Naive thymus-derived CD8-positive, alpha-beta T cell (primary cell): ENCODE data around the gene ZNF331. TPM values are rescaled to one million over a fixed set of nuclear protein-coding genes. Genes with fewer than 3 reads are reported as not detected.
"Not testable (repeated sequence)": the region's sequence is repeated elsewhere in the genome, so short reads cannot be mapped to it uniquely, and the experiment has no call there.

ENCODE experiments used
- ATAC-seq, 2 donors: fragments of 150-1000 bp; cut with Tn5 transposase in 1 of 2; sonication (Bioruptor Pico), chemical (Tn5 transposase) in 1 of 2; 1 replicate in 1 of 2; 2 replicates in 1 of 2; pipeline ENCODE4 v1.10.0; 2021; ENCODE audit warnings: mild to moderate bottlenecking in 2 of 2, moderate library complexity in 2 of 2
- POLR2A ChIA-PET: fragments of 350-600 bp; sonication (Branson Sonifier 250); formaldehyde crosslinking; loops from one replicate; lab custom pipeline; 2021; ENCODE audit warnings: antibody characterized with exemption; lab: Charles Lee
- DNase-seq, 10 donors: peaks; one replicate each; pipeline versions ENCODE4 v3.0.0 to v3.0.0-alpha.2; 2020 to 2022
- H3K27ac Mint-ChIP-seq, 10 donors: one replicate each; pipeline ENCODE4 v1.8.0; 2020 to 2022; ENCODE audit warnings: mild to moderate bottlenecking in 10 of 10, mixed read lengths in 10 of 10, moderate library complexity in 4 of 10, inconsistent platforms in 1 of 10
- H3K27me3 Mint-ChIP-seq, 5 donors: one replicate each; pipeline ENCODE4 v1.8.0; 2021 to 2022; ENCODE audit warnings: mixed read lengths in 5 of 5
- H3K36me3 Mint-ChIP-seq, 3 donors: one replicate each; pipeline ENCODE4 v1.8.0; 2020 to 2022; ENCODE audit warnings: mixed read lengths in 3 of 3, mild to moderate bottlenecking in 2 of 3, inconsistent platforms in 1 of 3
- H3K4me1 Mint-ChIP-seq, 4 donors: one replicate each; pipeline ENCODE4 v1.8.0; 2021 to 2022; ENCODE audit warnings: mixed read lengths in 4 of 4
- H3K4me3 Mint-ChIP-seq, 10 donors: one replicate each; pipeline ENCODE4 v1.8.0; 2020 to 2022; ENCODE audit warnings: mild to moderate bottlenecking in 10 of 10, mixed read lengths in 10 of 10, moderate library complexity in 6 of 10, inconsistent platforms in 1 of 10
- H3K9me3 Mint-ChIP-seq, 9 donors: one replicate each; pipeline ENCODE4 v1.8.0; 2020 to 2022; ENCODE audit warnings: mixed read lengths in 9 of 9, mild to moderate bottlenecking in 3 of 9, inconsistent platforms in 1 of 9, moderate library complexity in 1 of 9
- polyA plus RNA-seq, 3 donors: library from polyadenylated mRNA; unstranded; fragments of 300-500 nt; fragmentation: Illumina TruSeq; gene quantifications; one replicate each; pipeline ENCODE4 v1.2.3, GENCODE V29; 2021
- total RNA-seq, 8 experiments: library from RNA in 2 of 8; stranded (reverse) in 2 of 8; gene quantifications; one replicate each; pipeline ENCODE4 v1.2.3 and lab custom pipeline; 2021 to 2026

ZNF331 gene
- total and polyA plus RNA-seq, 5 experiments from 2014 or later, result 31.1 to 60.9 (median 35.2) TPM

DNA sequence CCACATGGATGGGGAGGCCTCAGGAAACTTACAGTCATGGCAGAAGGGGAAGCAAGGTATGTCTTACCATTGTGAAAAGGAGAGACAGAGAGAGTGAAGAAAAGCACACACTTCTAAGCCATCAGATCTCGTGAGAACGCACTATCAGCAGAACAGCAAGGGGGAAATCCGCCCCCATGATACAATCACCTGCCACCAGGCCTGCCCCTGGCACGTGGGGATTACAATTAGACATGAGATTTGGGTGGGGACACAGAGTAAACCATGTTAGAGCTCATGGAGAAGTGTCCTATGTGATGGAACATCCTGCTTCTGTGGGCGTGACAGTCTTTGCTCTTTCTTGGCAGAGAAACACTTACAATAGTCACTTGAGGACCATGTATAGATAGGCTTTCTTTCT is 28.1 kb upstream of the ZNF331 start:
- ATAC-seq (no peak), DNase-seq (no peak)
- Mint-ChIP-seq H3K36me3 (peaks cover 0 to 15% (median 0%) of the 10 kb centered on the region in 3 donors), H3K4me3 (no peak overlapping the region), H3K9me3 (peaks cover 0 to 15% (median 4%) of the 10 kb centered on the region in 9 donors), H3K27ac (peak overlapping the region in 1 of 10 donors; percentile 18), H3K27me3 (peaks cover 2 to 23% (median 13%) of the 10 kb centered on the region in 5 donors), H3K4me1 (peaks cover 0 to 2% (median 0%) of the 10 kb centered on the region in 4 donors)
- POLR2A ChIA-PET, result no interaction called here

DNA sequence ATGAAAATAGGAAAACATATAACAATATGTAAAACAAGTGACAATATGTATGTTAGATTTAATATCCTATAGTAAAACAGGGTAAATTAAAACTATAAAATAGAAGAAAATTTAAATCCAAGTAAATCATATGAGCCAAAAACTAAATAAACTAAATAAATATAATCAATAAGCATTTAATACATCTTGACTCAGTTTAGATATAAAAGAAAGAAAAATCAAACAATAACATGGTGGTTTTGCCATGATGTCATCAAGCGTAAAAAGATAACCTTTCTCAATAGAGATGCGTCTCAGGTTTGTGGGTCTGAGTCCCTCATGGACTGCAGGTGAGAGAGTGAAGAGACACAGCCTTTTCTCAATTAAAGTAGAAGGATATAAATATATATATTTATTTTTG is 26.6 kb upstream of the ZNF331 start:
- H3K27me3 Mint-ChIP-seq, result peaks cover 2 to 17% (median 11%) of the 10 kb centered on the region in 5 donors
- peaks cover 0 to 2% (median 0%) of the 10 kb centered on the region in 4 donors for H3K4me1 Mint-ChIP-seq
- H3K4me3 Mint-ChIP-seq, result no peak overlapping the region
- POLR2A ChIA-PET, result no interaction called here
- H3K9me3 Mint-ChIP-seq, result peaks cover 0 to 10% (median 3%) of the 10 kb centered on the region in 9 donors
- ATAC-seq (no peak), DNase-seq (no peak)
- peaks cover 0 to 15% (median 0%) of the 10 kb centered on the region in 3 donors for H3K36me3 Mint-ChIP-seq
- no peak overlapping the region for H3K27ac Mint-ChIP-seq

DNA sequence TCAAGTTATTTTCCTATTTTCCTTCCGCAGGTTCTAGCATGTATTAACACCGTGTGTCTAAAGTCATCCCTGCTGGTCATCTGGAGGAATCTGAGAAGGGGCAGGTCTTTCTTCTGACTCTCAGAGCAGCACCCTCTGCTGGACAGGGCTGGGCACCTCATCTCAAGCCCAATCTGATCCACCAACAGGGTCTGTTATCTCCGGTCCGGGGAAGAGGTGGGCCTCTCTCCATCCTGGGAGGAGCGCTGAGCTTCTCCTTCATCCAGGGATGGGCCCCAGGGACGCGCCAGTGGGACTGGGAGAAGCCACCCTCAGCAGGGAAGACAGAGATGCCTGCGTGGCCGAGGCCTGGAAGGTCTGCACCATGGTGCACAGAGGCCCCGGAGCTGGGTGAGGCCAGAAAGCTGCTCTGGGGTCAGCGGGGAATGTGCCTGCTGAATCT is 26.0 kb upstream of the ZNF331 start:
- DNase-seq, result peak; percentile 31 to 72 (median 44)
- POLR2A ChIA-PET, result no interaction called here
- Mint-ChIP-seq H3K27me3 (peaks cover 1 to 11% (median 6%) of the 10 kb centered on the region in 5 donors), H3K27ac (no peak overlapping the region), H3K4me1 (peaks cover 0 to 2% (median 0%) of the 10 kb centered on the region in 4 donors), H3K9me3 (peaks cover 0 to 5% (median 0%) of the 10 kb centered on the region in 9 donors), H3K36me3 (peaks cover 0 to 11% (median 0%) of the 10 kb centered on the region in 3 donors), H3K4me3 (no peak overlapping the region)
- ATAC-seq, result peak; percentile 75 to 91

DNA sequence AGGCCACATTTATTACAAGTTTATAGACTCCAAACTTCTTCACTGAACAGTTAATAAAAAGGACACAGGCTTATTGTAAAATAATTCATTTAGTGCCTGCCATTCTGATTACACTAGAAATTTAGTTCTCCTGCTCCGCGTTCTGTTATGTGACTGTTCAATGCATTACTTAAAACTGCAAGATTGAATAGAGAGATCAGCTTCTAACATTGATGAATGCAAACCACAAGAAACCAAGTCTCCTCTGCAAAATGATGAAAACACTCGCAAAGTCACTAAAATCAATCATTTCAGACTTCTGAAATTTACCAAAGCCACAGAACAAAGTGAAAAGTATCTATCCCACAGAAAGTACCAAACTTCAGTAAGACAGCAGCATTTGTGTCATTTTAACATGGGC is 22.9 kb upstream of the ZNF331 start:
- ATAC-seq, H3K27ac Mint-ChIP-seq, H3K27me3 Mint-ChIP-seq, POLR2A ChIA-PET, H3K4me1 Mint-ChIP-seq, DNase-seq, H3K4me3 Mint-ChIP-seq: not testable (repeated sequence)
- Mint-ChIP-seq H3K9me3 (peaks cover 4 to 17% (median 10%) of the 10 kb centered on the region in 9 donors), H3K36me3 (peaks cover 0 to 19% (median 3%) of the 10 kb centered on the region in 3 donors)

DNA sequence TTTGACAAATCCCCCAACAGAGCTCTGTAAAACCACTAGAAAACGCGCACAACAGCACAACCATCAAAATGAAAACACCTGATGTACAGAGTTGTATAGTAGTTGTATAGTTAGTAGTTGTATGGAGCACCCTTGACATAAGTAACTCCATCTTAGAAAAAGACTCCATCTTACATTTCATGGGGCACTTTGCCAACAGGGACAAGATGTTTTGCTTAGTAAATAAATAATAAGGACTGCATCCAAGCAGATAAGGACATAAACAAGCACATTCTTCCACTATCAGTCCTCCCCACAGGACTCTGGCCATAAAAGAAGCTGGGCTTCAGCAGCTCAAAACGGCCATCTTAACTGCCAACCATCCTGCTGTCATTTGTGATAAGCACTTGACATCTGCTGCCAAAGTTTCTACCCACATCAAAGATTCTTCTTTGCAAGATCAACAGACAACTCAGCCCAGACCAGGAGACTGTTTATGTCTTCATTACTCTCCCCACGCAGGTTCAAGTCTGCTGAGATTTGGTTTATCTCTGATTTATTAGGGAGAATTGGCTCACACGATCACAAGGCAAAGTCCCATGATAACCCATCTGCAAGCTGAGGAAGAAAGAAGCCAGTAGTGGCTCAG is 20.7 kb upstream of the ZNF331 start:
- ATAC-seq (no peak), DNase-seq (no peak)
- POLR2A ChIA-PET, result interaction anchor here (0.5 kb wide), 1 partner anchor 345 kb away, joined by 3 read pairs; no protein-coding TSS in a partner anchor
- peaks cover 0 to 2% (median 0%) of the 10 kb centered on the region in 5 donors for H3K27me3 Mint-ChIP-seq
- H3K4me1 Mint-ChIP-seq, result peaks cover 11 to 16% (median 14%) of the 10 kb centered on the region in 4 donors
- peaks cover 0 to 19% (median 7%) of the 10 kb centered on the region in 3 donors for H3K36me3 Mint-ChIP-seq
- H3K27ac Mint-ChIP-seq, result peak overlapping the region in 1 of 10 donors; percentile 43
- H3K9me3 Mint-ChIP-seq, result peaks cover 6 to 22% (median 12%) of the 10 kb centered on the region in 9 donors
- no peak overlapping the region for H3K4me3 Mint-ChIP-seq

DNA sequence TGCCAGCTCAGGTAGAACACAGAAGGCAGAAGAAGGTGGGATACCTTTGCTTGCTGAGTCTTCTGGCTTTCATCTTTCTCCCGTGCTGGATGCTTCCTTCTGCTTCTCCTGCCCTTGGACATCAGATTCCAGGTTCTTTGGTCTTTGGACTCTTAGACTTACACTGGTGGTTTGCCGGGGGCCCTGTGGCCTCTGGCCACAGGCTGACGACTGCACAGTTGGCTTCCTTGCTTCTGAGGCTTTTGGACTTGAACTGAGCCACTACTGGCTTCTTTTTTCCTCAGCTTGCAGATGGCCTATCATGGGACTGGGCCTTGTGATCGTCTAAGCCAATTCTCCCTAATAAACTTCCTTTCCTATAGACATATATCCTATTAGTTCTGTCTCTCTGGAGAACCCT is 19.8 kb upstream of the ZNF331 start:
- H3K9me3 Mint-ChIP-seq, result peaks cover 6 to 22% (median 12%) of the 10 kb centered on the region in 9 donors
- H3K27me3 Mint-ChIP-seq, result peaks cover 0 to 2% (median 0%) of the 10 kb centered on the region in 5 donors
- ATAC-seq (no peak), DNase-seq (no peak)
- peak overlapping the region in 1 of 10 donors; percentile 24 for H3K4me3 Mint-ChIP-seq
- POLR2A ChIA-PET, result no interaction called here
- peaks cover 0 to 19% (median 11%) of the 10 kb centered on the region in 3 donors for H3K36me3 Mint-ChIP-seq
- peaks cover 13 to 20% (median 15%) of the 10 kb centered on the region in 4 donors for H3K4me1 Mint-ChIP-seq
- H3K27ac Mint-ChIP-seq, result no peak overlapping the region

DNA sequence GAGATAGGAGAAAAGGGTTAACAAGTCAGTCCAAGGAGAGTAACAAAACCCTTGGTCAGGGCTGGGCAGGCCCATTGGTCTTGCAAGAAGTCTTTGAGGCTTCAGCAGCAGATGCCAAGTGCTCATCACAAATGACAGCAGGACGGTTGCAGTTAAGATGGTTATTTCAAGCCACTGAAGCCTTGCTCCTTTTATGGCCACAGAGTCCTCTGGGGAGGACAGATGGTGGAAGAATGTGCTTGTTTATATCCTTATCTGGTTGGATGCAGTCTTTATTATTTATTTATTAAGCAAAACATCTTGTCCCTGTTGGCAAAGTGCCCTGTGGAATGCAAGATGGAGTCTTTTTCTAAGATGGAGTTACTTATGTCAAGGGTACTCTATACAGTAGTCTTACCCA is 19.2 kb upstream of the ZNF331 start:
- Mint-ChIP-seq H3K4me1 (peaks cover 13 to 20% (median 15%) of the 10 kb centered on the region in 4 donors), H3K27me3 (peaks cover 0 to 2% (median 0%) of the 10 kb centered on the region in 5 donors), H3K27ac (peak overlapping the region in 3 of 10 donors; percentile 17 to 76 (median 44)), H3K4me3 (peak overlapping the region in 9 of 10 donors; percentile 2 to 72 (median 63)), H3K36me3 (peaks cover 4 to 19% (median 15%) of the 10 kb centered on the region in 3 donors), H3K9me3 (peaks cover 7 to 22% (median 12%) of the 10 kb centered on the region in 9 donors)
- no peak for DNase-seq
- POLR2A ChIA-PET, result no interaction called here
- ATAC-seq, result no peak

DNA sequence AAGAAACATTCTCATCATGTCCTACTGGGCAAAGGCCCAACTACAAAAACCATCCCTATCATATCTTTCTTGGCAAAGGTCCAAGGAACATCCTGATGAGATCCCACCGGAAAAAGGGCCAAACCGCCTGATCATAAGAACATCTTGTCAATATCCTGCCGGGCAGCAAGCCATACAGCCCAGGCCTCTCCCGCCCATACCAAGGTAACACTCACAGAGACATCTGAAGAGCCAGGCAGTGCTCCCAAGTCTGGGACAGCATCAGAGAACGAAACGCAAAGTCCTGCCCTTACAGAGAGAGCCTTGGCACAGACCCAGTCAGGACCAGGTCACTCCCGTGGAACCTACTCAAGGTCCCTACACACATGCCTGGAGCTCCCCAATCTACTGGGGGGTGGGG is 18.5 kb upstream of the ZNF331 start:
- Mint-ChIP-seq H3K27ac (peak overlapping the region in 3 of 10 donors; percentile 10 to 43 (median 22)), H3K9me3 (peaks cover 7 to 22% (median 13%) of the 10 kb centered on the region in 9 donors), H3K4me3 (peak overlapping the region; percentile 2 to 92 (median 48)), H3K36me3 (peaks cover 9 to 22% (median 19%) of the 10 kb centered on the region in 3 donors), H3K27me3 (peaks cover 0 to 2% (median 0%) of the 10 kb centered on the region in 5 donors), H3K4me1 (peaks cover 13 to 20% (median 15%) of the 10 kb centered on the region in 4 donors)
- no peak for ATAC-seq
- POLR2A ChIA-PET, result interaction anchor here (0.6 to 2.2 kb wide), 2 partner anchors 17 to 326 kb away, joined by 3 to 16 read pairs; no protein-coding TSS in a partner anchor
- no peak for DNase-seq

DNA sequence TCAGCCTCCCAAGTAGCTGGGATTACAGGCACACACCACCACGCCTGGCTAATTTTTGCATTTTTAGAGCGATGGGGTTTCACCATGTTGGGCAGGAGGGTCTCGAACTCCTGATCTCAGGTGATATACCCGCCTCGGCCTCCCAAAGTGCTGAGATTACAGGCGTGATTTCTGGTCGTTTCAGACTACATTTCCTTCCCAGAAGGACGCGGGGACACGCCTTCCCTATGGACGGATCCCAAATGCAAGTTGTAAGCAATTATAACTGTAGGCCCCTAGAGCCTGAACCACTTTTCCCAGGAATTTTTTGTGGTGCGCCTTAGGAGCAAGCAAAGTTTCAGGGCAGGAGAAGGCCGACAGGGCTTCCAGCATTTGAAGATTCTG is 17.8 kb upstream of the ZNF331 start:
- Mint-ChIP-seq H3K27me3 (peaks cover 0 to 2% (median 0%) of the 10 kb centered on the region in 5 donors), H3K9me3 (peaks cover 7 to 24% (median 13%) of the 10 kb centered on the region in 9 donors), H3K36me3 (peaks cover 13 to 27% (median 16%) of the 10 kb centered on the region in 3 donors), H3K4me1 (peaks cover 13 to 20% (median 15%) of the 10 kb centered on the region in 4 donors), H3K4me3 (peak overlapping the region; percentile 92 to 100 (median 98)), H3K27ac (peak overlapping the region; percentile 88 to 99 (median 95))
- POLR2A ChIA-PET, result interaction anchor here (0.6 to 2.2 kb wide), 8 partner anchors 16 to 1331 kb away, joined by 3 to 16 read pairs (median 4); partner anchors contain the start of genes ZNF765 and ZNF880
- ATAC-seq (no peak), DNase-seq (no peak)

DNA sequence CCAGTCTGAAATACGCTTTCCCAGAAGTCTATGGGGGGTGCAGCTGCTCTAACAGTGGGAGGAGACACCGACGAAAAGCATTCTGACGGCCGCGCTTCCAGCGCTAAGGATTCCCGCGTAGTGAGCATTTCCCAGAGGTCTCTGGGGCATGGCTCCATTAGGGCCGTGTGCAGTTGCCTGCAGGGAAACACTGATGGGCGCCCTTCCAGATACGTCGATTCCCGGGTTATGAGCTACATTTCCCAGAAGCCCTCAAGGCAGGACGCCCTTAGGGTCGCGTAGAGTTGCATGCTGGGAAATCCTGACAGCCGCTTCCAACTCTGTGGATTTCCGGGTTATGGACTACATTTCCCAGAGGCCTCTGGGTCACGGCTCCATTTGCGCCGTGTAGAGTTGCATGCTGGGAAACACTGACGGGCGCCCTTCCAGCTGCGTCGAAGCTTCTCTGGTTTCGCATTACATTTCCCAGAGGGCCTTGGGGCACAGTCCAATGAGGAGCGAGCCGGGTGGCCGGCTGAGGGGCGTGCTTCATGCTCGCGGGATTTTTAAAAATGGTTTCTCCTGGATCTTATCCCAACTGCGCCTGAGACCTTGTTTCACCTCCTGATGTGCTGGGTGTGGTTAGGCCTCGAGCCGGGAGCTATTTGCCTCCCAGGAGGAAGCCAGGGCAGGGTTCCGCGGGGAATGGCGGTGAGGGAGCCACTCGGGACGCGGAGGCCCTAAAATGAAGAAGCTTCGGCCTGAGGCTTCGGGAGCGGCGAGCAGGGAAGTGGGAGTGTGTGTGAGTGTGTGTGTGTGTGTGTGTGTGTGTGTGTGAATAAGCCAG is 17.2 kb upstream of the ZNF331 start:
- peak overlapping the region; percentile 92 to 100 (median 98) for H3K4me3 Mint-ChIP-seq
- peaks cover 9 to 30% (median 18%) of the 10 kb centered on the region in 9 donors for H3K9me3 Mint-ChIP-seq
- H3K4me1 Mint-ChIP-seq, result peaks cover 13 to 20% (median 15%) of the 10 kb centered on the region in 4 donors
- DNase-seq (peak; percentile 73 to 96 (median 88)), ATAC-seq (peak; percentile 97 to 99)
- POLR2A ChIA-PET, result interaction anchor here (0.6 to 2.2 kb wide), 8 partner anchors 16 to 1425 kb away, joined by 3 to 16 read pairs (median 4); partner anchors contain the start of genes ZNF765 and ZNF880
- H3K27me3 Mint-ChIP-seq, result no peaks in the 10 kb centered on the region
- H3K27ac Mint-ChIP-seq, result peak overlapping the region; percentile 88 to 99 (median 95)
- H3K36me3 Mint-ChIP-seq, result peaks cover 19 to 33% (median 21%) of the 10 kb centered on the region in 3 donors

DNA sequence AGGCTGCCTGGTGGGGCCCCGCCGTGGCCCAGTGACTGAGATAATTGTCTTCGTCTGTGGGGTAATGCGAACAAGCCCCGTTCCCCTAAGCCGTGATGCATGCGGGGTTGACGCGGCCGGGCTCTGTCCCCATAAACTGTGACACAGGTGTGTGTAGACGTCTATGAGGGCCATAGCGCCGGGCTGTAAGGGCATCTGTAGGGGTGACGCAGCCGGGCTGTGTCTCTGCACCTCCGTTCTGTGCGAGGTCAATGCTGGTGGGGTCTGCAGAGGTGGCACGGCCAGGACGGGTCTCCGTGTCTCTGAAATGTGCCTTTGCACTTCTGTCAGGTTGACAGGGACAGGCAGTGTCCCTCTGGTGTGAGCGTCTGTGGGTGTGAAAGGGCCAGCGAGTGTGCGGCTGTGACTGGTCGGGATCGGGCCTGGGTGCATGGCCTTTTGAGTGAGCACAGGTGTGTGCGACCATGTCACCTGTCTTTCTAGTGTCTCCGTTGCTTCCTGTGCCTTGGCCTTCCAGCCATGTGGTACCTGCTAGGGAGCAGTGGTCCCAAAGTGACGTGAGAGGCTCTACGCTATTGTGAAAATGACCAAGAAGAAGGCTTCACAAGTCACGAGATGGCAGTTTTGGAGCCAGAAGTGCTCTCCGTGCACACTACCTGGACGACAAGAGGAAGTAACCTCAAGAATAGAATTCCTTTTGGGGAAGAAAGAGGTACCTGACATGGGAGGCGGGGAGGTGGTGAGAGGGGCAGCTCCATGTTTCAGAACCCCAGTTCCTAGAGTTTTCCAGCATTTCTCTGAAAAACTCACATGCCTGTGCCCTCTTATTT is 16.4 kb upstream of the ZNF331 start:
- peaks cover 24 to 38% (median 26%) of the 10 kb centered on the region in 3 donors for H3K36me3 Mint-ChIP-seq
- H3K9me3 Mint-ChIP-seq, result peaks cover 11 to 36% (median 23%) of the 10 kb centered on the region in 9 donors
- H3K4me3 Mint-ChIP-seq, result peak overlapping the region; percentile 92 to 100 (median 98)
- peak; percentile 2 to 4 for ATAC-seq
- POLR2A ChIA-PET, result interaction anchor here (1.0 to 2.2 kb wide), 4 partner anchors 15 to 326 kb away, joined by 4 to 16 read pairs (median 6); partner anchors contain the start of gene ZNF765
- DNase-seq, result no peak
- H3K27ac Mint-ChIP-seq, result peak overlapping the region in 9 of 10 donors; percentile 88 to 99 (median 95)
- H3K27me3 Mint-ChIP-seq, result no peaks in the 10 kb centered on the region
- peaks cover 13 to 20% (median 15%) of the 10 kb centered on the region in 4 donors for H3K4me1 Mint-ChIP-seq
